Adrenal gland (tissue), 12 donors: ENCODE measurements around the gene DCP2. TPM values are rescaled to one million over a fixed set of nuclear protein-coding genes. Genes with fewer than 3 reads are reported as not detected.

Experiments
- DNase-seq, 7 donors: peaks; one replicate each; pipeline ENCODE4 v3.0.0-alpha.2; 2019 to 2020
- H3K27ac ChIP-seq, 5 donors: fragments of 200-600 bp; sonication (generic) in 4 of 5; 1 replicate in 3 of 5; 2 replicates in 2 of 5; pipeline versions ENCODE4 v1.5.1 to v1.8.0; 2016 to 2020; ENCODE audit warnings: mild to moderate bottlenecking in 1 of 5
- H3K27me3 ChIP-seq: fragments of 200-600 bp; 2 replicates; pipeline ENCODE4 v1.8.0; 2021
- H3K36me3 ChIP-seq, 2 donors: fragments of 200-600 bp; replicated peaks in 1 of 2; 1 replicate in 1 of 2; 2 replicates in 1 of 2; pipeline versions ENCODE4 v1.5.1 to v1.8.0; 2018 to 2022
- H3K4me1 ChIP-seq, 2 donors: fragments of 200-600 bp; replicated peaks in 1 of 2; 1 replicate in 1 of 2; 2 replicates in 1 of 2; pipeline versions ENCODE4 v1.5.1 to v1.8.0; 2018 to 2021
- H3K4me3 ChIP-seq, 4 donors: fragments of 200-600 bp; sonication (generic) in 3 of 4; one replicate each; pipeline ENCODE4 v1.5.1; 2016 to 2018
- H3K9me3 ChIP-seq, 3 donors: fragments of 200-600 bp; sonication (generic) in 1 of 3; replicated peaks in 1 of 3; 1 replicate in 2 of 3; 2 replicates in 1 of 3; pipeline versions ENCODE4 v1.5.1 to v1.8.0; 2016 to 2021
- POLR2A ChIP-seq, 2 donors: fragments of 450-650 bp; IDR thresholded peaks; one replicate each; pipeline ENCODE4 v1.6.1; 2017; ENCODE audit warnings: antibody characterized with exemption in 2 of 2, mild to moderate bottlenecking in 2 of 2, moderate library complexity in 1 of 2
- WGBS, 4 donors: extraction: QIAGEN DNeasy Blood & Tissue Kit in 2 of 4; methylation state at CpG; one replicate each; pipeline versions ENCODE4 v1.1.5 to v1.1.7; 2013 to 2017; 5-methylcytosine and 5-hydroxymethylcytosine counted together
- intact Hi-C, 2 donors: fragments of 100-400 bp; cut with DNase I; formaldehyde crosslinking; loops; one replicate each; pipeline versions ENCODE4 v1.14.1 to v1.15.0; 2022 to 2023
- polyA plus RNA-seq, 3 donors: library from polyadenylated mRNA; stranded (reverse); fragments of 200-250 nt in 2 of 3; fragments of 350-450 nt in 1 of 3; fragmentation: Illumina TruSeq in 1 of 3; extraction: RNeasy Lipid Tissue Mini Kit (QIAGEN cat#74804) in 1 of 3; gene quantifications; one replicate each; pipeline ENCODE4 v1.2.3, GENCODE V29; 2013 to 2014
- total RNA-seq, 9 donors: library from RNA; depleted of rRNA in 4 of 9; stranded (reverse); fragments of >200 nt in 4 of 9; fragments of 120-200 nt in 1 of 9; fragmentation: NEBNext Ultra II Directional in 1 of 9; extraction: Animal tissue kit (Norgen Biotek cat#: 25700) in 1 of 9; gene quantifications; one replicate each; pipeline versions ENCODE4 v1.1.0 to v1.2.4, GENCODE V29; 2013 to 2023
- TF ChIP-seq, protein P1 (sequence below), 6 experiments: fragments of 450-650 bp in 4 of 6; fragments of 200-600 bp in 2 of 6; sonication (generic) in 1 of 6; IDR thresholded peaks; 1 replicate in 5 of 6; 2 replicates in 1 of 6; pipeline versions ENCODE4 v1.5.1 to v1.8.0; 2016 to 2021; ENCODE audit warnings: antibody characterized with exemption in 6 of 6, mild to moderate bottlenecking in 2 of 6, moderate library complexity in 1 of 6
- donor health status: healthy with polysubstance abuse.
- donor health status: Bipolar disorder and iron deficiency.
- donor health status: DM: yes; HTN: yes; CAD: no.
- donor health status: DM: no; HTN: no; CAD: no.
- donor health status: DM: no; HTN: no; CAD: no.
- donor health status: DM: yes; HTN: yes; CAD: no.

Gene DCP2
- total and polyA plus RNA-seq, 12 donors: 7.0 to 66.4 (median 39.6) TPM

DNA sequence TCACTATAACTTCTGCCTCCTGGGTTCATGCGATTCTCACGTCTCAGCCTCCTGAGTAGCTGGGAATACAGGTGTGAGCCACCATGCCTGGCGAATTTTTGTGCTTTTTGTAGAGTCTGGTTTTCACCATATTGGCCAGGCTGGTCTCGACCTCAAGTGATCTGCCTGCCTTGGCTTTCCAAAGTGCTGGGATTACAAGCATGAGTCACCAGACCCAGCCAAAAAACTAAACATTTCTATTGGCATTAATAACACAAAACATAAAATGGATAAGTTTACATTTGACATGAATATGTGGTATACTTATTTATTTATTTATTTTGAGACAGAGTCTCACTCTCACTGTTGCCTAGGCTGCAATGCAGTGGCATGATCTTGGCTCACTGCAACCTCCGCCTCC lies 40.9 kb upstream of the DCP2 start:
- DNase-seq: no peak
- no peaks in the 10 kb centered on the region for H3K36me3 ChIP-seq
- intact Hi-C loops: no loop called here
- H3K4me3 ChIP-seq: no peak overlapping the region
- H3K27me3 ChIP-seq: no peaks in the 10 kb centered on the region
- TF ChIP-seq, protein P1, sequence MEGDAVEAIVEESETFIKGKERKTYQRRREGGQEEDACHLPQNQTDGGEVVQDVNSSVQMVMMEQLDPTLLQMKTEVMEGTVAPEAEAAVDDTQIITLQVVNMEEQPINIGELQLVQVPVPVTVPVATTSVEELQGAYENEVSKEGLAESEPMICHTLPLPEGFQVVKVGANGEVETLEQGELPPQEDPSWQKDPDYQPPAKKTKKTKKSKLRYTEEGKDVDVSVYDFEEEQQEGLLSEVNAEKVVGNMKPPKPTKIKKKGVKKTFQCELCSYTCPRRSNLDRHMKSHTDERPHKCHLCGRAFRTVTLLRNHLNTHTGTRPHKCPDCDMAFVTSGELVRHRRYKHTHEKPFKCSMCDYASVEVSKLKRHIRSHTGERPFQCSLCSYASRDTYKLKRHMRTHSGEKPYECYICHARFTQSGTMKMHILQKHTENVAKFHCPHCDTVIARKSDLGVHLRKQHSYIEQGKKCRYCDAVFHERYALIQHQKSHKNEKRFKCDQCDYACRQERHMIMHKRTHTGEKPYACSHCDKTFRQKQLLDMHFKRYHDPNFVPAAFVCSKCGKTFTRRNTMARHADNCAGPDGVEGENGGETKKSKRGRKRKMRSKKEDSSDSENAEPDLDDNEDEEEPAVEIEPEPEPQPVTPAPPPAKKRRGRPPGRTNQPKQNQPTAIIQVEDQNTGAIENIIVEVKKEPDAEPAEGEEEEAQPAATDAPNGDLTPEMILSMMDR (IDR thresholded peaks at IDR 0.05): no peak
- TF ChIP-seq POLR2A (IDR thresholded peaks at IDR 0.05): no peak
- H3K9me3 ChIP-seq: no peaks in the 10 kb centered on the region
- H3K4me1 ChIP-seq: peaks cover 0 to 7% of the 10 kb centered on the region in 2 donors
- 90 to 98% (median 93%) methylated on average over 5 of the region's 5 CpGs for WGBS, 4 donors
- no peak overlapping the region for H3K27ac ChIP-seq

DNA sequence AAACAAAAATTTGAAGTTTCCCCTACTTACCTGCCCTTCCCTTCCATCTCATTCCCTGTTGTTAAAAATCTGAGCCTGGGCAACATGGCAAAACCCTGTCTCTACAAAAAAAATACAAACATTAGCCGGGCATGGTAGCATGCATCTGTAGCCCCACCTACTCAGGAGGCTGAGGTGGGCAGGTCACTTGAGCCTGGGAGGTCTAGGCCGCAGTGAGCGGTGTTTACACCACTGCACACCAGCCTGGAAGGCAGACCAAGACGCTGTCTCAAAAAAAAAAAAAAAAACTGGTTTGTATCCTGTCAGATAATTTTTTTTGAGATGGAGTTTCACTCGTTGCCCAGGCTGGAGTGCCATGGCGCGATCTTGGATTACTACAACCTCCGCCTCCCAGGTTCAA lies 38.3 kb upstream of the DCP2 start:
- no peak overlapping the region for H3K27ac ChIP-seq
- H3K9me3 ChIP-seq: no peaks in the 10 kb centered on the region
- WGBS, 4 donors: 84 to 95% (median 89%) methylated on average over 8 of the region's 8 CpGs
- no peaks in the 10 kb centered on the region for H3K36me3 ChIP-seq
- H3K4me3 ChIP-seq: no peak overlapping the region
- intact Hi-C loops: no loop called here
- no peak for TF ChIP-seq POLR2A (IDR thresholded peaks at IDR 0.05)
- TF ChIP-seq, protein P1 (IDR thresholded peaks at IDR 0.05): no peak
- no peak for DNase-seq
- H3K27me3 ChIP-seq: no peaks in the 10 kb centered on the region
- H3K4me1 ChIP-seq: no peaks in the 10 kb centered on the region

DNA sequence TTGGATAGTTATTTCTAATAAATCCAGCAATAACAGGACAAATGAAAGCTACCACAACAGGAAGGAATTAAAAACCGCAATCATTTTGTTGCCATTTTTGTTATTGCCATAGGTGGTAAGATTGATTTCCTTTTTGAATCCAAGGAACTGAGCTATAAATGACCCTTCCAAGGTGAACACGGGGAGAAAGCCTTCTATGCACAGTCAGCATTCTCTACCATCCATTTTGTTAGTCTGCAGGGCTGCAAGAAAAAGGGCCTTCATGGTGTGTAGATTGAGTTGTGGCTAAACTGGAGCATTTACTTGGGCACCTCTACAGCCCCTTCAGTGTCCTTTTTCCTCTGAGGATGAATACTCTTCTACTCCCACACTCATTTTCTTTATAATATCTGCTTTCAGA lies 35.9 kb upstream of the DCP2 start:
- no peak for DNase-seq
- intact Hi-C loops: no loop called here
- no peak for TF ChIP-seq POLR2A (IDR thresholded peaks at IDR 0.05)
- TF ChIP-seq, protein P1 (IDR thresholded peaks at IDR 0.05): no peak
- Histone ChIP-seq H3K27me3 (no peaks in the 10 kb centered on the region), H3K9me3 (no peaks in the 10 kb centered on the region), H3K4me1 (no peaks in the 10 kb centered on the region), H3K36me3 (no peaks in the 10 kb centered on the region), H3K27ac (no peak overlapping the region), H3K4me3 (no peak overlapping the region)
- WGBS, 4 donors: 55 to 67% (median 64%) methylated on average over 2 of the region's 2 CpGs

DNA sequence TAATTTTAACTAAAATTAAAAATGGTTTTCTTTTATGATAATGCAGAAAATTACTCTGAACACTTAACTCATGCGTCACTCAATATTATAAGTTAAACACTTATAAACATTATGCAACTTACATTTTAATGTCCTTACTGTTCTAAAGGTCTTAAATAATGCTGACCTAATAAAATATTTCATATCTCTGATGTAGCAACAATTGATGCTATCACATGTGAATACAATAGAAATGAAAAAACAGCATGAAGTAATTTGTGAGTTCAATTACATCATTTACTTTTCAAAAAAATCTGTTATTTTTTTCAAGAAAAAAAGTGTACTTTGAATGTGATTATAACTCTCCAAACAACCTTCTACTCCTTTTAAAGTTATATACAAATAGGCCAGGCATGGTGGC lies 28.1 kb upstream of the DCP2 start:
- no peaks in the 10 kb centered on the region for H3K36me3 ChIP-seq
- no peaks in the 10 kb centered on the region for H3K27me3 ChIP-seq
- 93 to 98% (median 97%) methylated on average over 1 of the region's 1 CpG for WGBS, 4 donors
- no peaks in the 10 kb centered on the region for H3K4me1 ChIP-seq
- no peak for DNase-seq
- no peak overlapping the region for H3K4me3 ChIP-seq
- intact Hi-C loops: no loop called here
- no peak for TF ChIP-seq POLR2A (IDR thresholded peaks at IDR 0.05)
- TF ChIP-seq, protein P1 (IDR thresholded peaks at IDR 0.05): no peak
- no peaks in the 10 kb centered on the region for H3K9me3 ChIP-seq
- H3K27ac ChIP-seq: no peak overlapping the region
